NCI-H1417 treated with DMSO at 0.1 percent for 48 hours (cell line): ENCODE results near the gene RAP2A.

Experiments used
- DNase-seq: peaks from one replicate; lab custom pipeline; 2025; lab: John Stamatoyannopoulos, UW

The RAP2A gene

DNA sequence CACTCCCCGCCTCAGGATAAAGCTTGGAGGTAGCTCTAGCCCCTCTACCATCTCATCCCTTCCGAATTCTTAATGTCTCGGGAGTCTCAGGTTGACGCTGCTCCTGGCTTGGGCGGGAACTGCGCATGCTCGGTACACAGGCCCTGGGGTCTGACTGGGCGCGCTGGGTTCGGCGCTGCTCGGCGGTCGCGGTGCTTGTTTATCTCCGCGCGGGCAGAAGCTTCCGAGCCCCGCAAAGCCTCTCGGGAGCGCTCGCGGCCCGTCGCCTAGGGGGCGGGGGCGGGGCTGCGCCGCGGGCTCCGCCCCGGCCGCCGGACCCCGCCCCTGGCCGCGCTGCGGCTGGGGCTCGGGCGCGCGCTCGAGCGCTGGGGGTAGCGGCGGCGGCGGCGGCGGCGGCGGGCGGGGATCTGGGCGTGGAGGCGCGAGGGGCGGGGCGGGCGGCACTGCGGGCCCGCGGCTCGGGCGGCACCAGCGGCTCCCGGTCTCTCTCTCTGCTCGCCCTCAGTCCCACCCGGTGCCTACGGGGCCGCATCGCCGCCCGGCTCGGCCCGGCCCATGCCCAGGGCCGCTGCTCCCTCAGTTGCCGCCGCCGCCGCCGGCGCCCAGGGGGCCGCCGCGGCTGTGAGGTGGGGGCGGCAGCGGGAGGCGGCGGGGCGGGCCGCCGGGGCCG lies at the start of gene RAP2A:
Gene RAP2A (plus strand): TSS at position 443 of the 670 bp plus-strand sequence. CDS start 302 bp downstream, outside the sequence.
- DNase-seq, result peak; percentile 56

DNA sequence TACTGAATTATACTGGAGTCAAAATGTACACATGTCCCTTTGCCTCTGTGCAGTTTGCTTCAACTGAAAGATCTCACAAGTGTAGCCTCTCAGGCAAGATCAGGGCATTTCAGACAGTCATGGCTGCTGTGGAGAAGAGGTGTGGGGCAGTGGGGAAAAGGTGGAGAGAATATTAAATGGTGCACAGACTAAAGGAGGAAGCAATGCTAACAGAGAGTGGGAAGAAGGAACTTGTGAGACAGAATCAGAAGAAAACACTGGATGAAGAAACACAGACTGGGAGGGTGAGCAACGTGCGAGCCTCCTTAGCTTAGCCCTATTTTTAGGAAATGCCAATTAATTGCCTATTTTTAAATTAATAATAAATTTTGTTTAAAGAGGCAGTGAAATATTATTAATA lies 49.6 kb upstream of the RAP2A start:
- no peak for DNase-seq

DNA sequence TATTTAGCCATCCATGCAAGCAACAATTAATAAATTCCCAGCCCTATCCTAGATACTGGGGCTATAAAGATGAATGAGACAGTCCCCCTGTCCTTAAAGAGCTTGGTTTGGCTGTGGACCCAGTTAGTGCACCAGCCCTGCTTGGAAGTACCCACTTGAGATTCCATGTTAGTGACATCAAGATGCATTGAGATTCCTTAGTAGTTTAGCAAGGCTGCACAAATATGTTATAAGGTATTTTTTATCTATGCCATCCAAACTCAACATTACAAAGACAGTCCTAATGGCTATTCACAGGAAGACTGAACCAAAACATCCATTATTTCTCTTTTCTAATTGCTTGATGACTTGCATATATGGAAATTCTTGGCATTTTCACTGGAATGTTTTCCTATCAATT lies 48.8 kb upstream of the RAP2A start:
- no peak for DNase-seq

DNA sequence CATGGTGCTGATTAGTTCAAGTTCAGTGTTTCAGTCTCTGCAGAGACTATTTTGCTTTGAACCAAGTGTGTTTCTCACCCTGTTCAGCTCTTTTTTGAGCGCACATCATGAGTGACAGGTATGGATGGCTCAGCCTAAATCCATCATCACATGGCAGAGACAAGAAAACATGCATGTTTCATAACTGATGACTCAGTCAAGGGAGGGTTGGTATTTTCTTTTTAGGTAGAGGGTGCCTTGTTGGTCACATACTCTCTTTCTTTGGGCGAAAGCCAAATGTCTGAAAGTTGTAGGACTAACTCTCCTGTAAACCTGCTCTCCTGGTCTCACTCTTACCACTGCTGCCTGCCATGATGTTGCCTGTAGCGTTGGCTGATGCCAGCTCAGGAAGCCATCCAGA lies 48.1 kb upstream of the RAP2A start:
- DNase-seq, result no peak

DNA sequence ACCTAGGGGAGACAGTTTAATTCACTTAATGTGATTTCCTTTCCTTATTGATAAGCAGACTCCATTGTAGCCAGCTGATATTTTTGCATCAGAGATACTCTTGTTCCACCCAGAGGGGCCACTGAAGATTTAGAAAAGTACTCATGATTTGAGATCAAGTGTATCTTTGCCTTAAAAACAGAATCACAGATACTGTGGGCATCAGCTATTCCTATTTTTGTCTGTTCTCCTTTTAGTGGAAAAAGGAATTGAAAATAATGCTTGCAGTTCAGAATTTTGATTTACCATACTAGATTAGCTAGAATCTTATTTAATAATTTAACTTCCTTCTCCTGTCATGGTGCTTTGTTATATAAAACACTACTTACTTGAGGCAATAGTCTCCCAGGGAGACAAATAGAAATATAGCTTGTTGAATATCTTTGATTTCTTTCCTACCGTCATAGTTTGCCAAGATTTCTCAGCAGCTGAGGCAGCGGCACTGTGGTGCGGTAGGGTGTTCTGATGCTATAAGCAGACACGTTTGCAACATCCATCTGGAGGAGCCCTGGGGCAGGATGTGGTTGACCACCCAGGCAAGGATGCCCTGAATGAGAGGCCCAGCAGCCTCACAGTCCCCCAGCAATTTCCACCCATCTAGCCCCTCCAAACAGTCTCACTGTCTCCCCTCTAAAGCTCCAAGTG lies 47.0 kb upstream of the RAP2A start:
- no peak for DNase-seq

DNA sequence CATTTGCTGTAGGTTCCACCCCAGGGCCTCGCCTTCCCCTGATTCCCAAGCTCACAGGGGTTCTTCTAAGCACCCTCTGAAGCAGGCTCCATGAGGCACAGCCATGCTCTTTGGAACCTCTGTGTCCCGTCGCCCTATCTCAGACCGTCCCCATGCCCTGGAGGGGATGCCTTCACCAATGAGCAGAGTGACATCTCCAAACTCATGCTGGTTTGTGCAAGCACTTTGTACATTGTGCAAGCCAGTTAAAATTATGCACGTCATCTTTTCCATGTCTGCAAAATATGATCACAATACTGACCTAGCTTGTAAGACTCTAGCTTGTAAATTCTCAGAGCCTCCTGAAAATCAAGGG lies 46.5 kb upstream of the RAP2A start:
- no peak for DNase-seq

DNA sequence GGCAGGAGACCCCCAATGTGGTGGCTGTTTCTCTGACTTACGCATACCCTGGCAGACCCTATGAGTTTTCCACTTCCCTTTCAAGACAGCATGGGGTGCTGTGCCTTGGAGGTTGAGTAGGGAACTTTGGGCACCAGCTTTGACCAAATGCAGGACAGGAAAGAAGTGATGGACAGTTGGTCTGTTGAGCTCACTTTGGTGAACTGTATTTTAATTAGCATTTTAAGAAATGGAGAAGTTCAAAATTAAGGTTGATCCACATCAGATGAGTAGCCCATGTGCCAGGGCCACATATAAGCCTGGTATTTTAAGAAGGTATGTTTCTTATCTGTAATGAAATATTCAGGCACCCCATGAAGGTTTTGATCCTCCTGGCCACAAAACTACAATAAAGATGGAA lies 46.1 kb upstream of the RAP2A start:
- DNase-seq, result no peak

DNA sequence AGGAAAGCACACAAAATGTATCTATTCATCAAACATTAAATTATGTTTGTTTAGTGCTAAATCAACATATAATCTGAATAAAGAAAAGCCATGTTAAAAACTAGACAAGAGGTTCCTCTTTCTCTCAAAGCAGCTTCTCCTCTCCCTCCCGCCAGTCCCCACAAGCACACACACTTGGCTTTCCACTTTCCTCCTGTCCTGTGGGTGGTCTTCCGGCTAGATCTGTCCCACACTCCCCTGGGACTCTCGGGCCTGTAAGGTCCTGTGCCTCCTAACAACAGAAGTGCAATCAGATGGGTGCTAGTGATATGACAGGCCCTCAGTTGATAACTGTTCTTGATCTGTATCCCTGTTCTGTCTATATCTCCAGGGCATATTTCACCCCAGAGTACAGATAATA lies 45.6 kb upstream of the RAP2A start:
- DNase-seq, result no peak

DNA sequence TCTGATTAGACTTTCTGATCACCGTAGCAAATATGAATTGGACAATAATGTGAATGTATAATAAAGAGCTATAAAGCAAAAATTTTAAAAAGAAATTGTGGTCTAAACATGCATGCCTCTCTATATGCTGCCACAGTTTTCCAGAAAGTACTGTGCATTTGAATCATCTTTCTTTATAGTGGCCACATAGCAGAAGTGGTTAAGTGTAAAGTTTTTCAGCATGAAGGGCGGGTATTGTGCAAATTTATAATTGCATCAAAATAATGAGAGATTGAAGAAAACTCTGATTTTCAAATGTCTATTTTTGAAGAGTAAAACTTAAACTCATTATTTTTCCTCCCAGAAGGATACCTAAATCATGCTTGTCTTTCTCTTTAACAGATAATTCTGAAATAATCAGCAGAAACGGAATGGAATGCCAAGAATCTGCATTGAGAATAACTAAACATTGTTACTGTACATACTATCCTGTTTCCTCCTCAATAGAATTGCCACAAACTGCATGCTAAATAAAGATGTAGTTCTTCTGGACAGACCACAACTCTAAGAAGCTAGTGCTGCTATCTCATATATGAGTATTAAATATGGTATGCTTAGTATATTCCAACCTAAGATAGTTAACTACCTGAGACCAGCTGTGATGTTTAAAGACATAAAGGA lies 42.9 kb upstream of the RAP2A start:
- DNase-seq, result no peak

DNA sequence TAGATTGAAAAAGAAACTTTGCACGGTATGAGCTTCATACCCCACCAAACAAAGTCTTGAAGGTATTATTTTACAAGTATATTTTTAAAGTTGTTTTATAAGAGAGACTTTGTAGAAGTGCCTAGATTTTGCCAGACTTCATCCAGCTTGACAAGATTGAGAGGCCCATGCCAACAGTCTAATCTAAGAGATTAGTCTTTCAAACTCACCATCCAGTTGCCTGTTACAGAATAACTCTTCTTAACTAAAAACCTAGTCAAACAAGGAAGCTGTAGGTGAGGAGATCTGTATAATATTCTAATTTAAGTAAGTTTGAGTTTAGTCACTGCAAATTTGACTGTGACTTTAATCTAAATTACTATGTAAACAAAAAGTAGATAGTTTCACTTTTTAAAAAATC lies 41.9 kb upstream of the RAP2A start:
- DNase-seq, result no peak

DNA sequence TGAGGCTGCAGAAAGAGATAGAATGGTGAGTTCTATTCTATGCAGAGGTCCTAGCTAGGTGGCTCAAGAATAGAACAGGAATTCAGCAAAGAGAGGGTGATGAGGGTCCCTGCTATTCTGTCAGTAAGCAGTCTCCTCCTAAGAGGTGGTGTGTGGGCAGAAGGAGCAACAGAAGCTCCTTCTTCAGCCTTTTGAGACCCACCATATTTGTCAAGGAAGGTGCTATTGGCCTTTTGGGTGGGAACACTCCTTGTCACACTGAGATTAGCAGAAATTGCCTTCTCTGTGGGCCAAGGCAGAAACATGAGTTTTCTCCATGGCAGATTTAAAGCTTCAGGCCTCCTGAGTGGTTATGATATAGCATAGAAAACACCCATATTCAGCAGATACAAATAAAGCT lies 39.4 kb upstream of the RAP2A start:
- DNase-seq, result no peak

DNA sequence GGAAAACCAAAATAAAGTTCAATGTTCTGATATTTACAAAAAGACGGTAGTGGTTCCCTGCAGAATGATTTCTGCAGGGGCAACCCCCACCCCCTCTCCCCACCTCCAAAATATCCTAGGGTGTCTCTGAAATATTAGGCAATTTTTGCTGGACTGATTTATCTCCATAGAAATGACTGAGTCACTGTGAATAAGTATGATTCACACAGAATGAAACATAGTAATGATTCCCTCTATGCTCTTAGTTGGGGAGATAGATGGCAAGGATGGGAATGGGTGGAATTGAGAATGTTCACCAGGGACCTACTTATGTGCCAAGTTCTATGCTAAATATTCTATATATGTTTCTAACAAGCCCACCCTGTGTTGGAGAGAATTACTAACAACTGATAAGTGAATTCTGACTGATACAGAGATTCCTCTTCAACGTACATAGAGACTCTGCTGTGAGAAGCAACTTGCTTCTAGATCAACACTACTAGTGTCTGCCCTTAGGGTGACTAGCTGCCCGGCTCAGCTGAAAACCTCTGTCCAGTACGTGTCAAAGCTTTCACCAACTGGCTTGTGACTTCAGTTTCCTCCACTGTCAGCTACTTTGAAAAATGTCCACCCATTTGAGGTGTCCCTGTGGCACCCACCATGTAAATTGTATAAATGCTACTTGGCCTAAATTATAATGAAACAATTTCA lies 38.4 kb upstream of the RAP2A start:
- DNase-seq, result no peak

DNA sequence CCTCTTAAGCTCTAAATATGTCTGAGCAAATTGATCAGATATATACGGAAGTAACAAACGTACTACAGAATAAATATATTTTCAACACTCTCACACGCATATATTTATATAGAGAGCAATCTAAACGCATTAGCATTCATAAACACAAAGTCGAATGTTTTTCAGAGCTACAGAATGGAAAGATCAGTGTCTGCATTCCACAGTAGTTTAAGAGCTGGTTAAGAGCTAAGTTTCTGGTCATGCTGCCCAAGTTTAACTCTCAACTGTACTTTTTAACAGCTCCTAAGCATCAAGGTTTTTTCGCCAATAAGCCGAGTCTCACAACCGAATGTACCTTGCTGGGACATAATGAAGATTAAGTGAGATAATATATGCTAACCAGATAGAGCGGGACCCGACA lies 36.7 kb upstream of the RAP2A start:
- DNase-seq, result no peak

DNA sequence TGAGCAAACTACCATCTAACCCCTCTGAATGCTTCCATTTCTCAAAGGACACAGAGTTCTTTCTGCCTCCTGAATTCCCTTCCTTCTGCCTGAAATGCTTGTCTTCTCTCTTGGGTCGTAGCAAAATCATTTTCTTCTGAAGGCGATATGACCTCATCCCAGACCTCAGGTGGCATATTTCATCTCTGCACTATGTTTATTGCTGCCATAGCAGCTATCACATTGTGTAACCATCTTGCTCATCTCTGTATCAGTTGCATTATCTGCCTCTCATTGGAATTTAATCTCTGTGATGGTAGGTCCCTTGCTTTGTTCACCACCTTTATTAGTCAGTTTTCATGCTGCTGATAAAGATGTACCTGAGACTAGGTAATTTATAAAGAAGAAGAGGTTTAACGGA lies 32.5 kb upstream of the RAP2A start:
- DNase-seq, result no peak

DNA sequence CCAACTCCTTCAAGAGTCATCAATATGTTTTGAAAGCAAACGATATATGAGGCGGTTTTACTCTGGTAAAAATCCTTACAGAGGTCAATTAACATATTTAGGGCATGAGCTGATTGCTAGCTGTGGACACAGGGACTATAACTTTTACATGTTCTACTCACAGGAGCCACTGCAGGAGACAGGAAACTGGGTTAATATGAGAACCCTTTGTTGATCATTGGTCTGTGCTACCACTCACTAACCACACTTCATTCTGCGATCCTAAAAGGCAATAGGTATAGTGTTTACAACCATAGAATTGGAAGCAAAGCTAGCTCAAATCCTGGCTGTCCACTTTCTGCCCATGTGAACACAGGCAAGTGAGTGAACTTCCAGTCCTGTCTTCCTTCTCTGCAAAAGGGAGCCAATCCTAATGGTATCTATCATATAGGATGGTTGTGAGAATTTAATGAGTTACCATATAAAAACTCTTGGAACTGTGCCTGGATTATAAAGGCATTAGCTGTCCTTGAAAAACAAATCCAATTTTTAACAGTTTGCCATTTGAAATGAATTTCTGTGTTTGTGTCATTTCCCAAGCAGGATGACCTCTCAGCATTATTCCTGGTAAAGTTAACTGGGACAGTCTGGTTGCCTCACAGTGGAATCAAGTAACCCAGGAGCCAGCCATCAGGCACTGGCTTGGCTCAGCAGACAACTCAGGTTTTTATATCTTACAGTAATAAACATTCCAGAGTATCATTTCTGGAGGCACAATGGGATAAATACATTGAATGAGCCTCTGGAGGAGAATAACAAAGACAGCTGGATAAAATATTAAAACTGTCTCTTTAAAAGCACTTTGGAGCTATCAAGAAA lies 29.8 kb upstream of the RAP2A start:
- DNase-seq, result no peak

DNA sequence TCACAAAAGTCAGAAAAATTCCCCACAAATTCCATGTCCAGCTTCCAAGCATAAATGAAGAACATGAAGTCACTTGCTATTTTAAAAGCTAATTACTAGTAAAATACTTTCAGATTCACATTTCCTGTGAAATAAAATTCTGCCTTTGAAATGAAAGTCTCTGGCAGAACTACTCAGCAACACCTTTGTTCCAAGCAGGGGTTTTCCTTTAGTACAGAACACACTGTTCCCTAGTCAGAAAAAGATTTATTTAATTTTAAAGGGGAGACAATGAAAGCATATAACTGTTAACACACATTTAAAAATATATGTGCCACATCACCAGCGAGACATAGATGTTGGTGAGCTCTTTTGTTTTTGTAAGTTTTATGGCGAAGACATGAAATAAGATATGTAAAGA lies 26.4 kb upstream of the RAP2A start:
- DNase-seq, result no peak

DNA sequence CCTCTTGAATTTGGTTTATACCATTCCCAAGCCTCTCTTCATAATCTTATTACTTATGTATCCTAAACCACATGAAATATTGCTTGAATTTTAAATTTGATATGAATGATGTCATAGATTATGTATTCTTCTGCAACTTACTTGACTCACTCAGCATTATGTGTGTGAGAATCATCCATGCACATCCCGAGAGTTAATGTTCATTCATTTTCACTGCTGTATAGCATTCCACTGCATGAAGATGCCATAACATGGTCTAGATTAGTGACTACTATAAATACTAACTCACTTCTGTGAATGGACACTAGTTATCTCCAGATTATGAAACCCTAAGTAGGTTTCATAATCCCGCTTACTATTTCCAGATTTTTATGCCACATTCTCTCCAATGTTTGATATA lies 25.0 kb upstream of the RAP2A start:
- no peak for DNase-seq

DNA sequence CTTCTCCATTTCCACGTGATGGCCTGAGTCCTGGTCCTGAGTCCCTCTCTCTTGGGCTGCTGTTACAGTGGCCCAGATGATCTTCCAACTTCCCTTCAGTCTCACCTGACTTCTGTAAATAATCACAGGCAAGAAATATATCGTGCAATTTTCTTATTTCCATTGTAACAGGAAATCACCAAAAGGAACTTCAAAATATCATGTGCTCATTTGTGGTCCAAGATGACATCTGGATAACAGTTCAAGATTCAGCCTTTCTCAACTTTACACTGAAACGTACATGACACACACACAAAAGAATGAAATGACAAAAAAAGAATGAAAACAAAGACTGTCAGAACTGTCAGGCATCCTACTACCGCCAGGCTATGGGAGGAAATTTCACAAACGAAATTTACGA lies 22.0 kb upstream of the RAP2A start:
- DNase-seq, result no peak

DNA sequence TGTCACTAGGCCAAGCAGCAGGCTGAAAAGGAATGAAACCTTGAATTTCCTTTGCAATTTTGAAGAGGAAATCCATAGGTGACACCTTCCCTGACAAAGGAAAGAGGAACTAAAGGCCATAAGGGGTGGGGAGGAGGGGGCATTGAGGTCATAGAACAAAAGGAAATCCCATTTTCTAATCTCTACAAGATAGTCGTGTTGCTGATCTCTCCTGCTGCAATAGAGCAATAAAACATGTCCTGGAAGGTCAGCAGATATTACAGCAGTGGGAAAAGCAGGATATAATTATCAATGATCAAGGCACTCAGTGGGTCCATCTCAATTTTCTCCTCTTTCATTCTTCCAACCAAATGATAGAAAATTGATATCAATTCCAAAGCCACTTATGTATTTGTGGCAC lies 20.3 kb upstream of the RAP2A start:
- DNase-seq, result no peak

DNA sequence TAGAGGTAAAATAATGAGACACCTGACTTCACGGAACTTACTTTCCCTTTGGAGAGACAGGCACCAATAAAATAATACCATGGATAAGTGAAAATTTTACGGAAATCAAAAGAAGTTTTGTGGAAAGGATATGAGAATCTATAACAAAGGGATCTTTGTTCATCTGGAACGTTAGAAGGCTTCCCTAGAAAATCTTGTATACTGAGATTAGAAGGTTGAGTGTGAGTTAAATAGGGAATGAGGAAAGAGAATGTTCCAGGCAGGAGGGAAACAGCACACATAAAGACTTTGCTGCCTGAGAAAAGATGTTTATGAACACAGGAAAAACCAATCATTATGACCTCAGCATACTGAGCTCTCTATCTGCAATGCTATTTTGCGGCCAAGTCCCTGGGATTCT lies 19.6 kb upstream of the RAP2A start:
- no peak for DNase-seq

DNA sequence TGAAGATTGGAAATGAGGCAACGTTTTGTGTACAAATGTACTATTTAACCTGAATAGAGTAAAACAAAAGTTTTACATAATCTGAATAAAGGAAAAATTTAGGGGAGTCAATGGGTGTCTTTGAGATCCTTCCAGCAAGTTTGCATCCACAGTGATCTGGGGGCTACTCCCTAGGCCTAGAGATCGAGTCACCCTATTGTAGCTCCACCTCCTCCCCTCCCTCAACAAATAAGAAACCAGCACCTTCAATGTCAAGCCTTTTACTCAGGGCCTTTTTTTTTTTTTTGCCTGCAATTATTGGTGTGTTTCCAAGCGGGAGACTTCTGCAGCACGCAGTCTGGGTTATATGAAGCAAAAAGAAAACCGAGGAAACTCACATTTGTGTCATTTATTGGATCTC lies 16.3 kb upstream of the RAP2A start:
- DNase-seq, result no peak
